ENCODE results near the gene CENPQ.
A peak's percentile ranks its signal among the peaks of the same experiment; 100 is the strongest.
"Not testable (repeated sequence)": the region's sequence is repeated elsewhere in the genome, so short reads cannot be mapped to it uniquely, and the experiment has no call there.

CENPQ gene, protein sequence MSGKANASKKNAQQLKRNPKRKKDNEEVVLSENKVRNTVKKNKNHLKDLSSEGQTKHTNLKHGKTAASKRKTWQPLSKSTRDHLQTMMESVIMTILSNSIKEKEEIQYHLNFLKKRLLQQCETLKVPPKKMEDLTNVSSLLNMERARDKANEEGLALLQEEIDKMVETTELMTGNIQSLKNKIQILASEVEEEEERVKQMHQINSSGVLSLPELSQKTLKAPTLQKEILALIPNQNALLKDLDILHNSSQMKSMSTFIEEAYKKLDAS

GRCh38 chr6:49462927-49463611, at the start of gene CENPQ, which contains the start of gene MMUT:
Gene CENPQ, plus strand, starts transcription at chr6:49463370. Its CDS starts 6,807 bp downstream, at chr6:49470177.
Gene MMUT, minus strand, starts transcription at chr6:49463253. Its CDS starts 3,787 bp downstream, at chr6:49459466.
- peak; percentile 31 to 92 (median 88) for DNase-seq

DNA sequence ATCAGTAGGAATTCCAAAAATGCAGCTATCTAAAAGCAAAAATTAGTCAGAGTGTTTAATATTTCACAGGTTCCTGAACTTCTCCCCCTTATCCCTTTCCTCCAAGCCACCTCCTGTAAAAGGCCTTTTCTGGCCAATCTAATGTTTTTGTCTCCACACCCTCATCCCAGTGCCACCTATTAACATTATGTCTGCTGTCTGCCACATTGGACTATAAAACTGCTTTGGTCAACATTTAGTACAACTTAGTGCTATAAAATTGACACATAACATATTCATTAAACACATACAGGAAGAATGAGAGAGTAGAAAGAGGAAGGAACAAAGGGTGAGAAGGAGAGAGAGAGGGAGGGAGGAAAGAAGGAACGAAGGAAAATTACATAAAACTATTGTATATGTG, 47.8 kb upstream of the CENPQ start:
- no peak for DNase-seq

DNA sequence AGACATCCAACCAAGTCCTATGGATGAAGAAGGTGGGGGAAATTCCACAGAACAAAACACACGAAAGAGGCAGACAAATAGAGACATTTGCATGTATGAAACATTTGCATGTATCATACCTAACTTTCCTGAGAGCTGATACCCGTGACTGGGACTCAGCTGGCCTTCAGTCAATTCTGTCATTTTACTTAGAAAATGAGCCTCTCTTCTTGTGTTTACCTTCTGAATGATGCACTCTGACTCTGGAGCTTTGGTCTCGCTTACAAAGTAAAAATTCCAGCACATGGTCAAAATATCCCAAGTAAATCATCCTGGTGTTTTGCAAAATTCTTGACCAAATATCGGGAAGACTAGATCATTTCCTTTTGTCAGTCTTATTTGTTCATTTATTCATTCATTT, 47.0 kb upstream of the CENPQ start:
- DNase-seq: no peak

- no peak for DNase-seq
Measured at GRCh38 chr6:49423817-49424216, 39.4 kb upstream of the CENPQ start.

DNA sequence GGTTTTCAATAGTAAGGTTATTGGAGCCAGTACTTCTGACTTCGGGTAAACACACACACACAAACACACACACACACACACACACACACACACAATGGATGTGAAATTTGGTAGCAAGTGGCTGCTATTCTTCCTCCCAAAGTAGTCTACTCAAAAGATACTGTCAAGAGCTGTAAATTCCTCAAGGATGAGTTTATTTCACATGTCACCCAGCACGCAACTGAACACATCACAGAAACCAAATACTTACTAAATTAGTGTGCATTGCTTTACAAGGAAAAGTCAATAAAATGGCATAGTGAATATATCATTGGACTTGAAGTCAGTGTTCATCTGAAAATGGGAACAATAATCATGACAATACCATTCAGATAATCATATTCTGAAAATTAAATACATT, 33.0 kb upstream of the CENPQ start:
- no peak for DNase-seq

DNA sequence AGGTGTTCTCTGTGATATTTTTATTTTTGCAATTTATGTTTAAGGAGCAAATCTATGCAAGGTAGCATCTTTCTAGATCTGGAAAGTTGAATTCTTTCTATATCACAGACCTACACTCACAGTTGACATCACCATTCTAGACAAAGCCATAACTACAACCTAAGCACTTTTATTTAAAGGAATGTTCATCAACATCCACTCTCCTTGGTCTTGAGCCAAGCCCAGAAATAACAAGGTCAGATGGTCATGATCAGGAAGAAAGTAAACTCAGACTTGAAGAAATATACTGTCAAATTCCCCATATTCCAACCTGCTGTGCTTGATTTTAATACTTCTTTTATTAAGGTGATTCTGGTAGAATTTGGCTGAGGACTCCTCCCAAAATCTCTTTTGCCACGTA, 32.3 kb upstream of the CENPQ start:
- DNase-seq: no peak

DNA sequence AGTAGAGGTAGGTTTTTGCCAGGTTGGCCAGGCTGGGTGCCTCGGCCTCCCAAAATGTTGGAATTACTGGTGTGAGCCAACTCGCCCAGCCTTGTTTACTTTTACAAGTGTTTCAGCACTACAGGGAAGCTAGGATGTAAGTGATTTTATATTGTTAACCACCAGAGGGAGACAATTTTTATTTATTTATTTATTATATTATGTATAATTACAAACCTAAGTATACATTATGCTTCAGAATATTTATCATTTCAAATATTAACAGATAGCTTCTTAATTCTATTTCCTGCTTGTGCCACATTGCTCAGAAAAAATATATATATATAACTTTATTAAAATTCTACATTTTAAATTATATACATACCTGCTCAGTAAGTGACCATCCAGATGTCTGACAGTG, 9.9 kb upstream of the CENPQ start:
- no peak for DNase-seq

- DNase-seq: no peak
Measured at GRCh38 chr6:49454787-49455709, 8.1 kb upstream of the CENPQ start.

GRCh38 chr6:49457771-49458170, 5.4 kb upstream of the CENPQ start:
- DNase-seq: no peak

GRCh38 chr6:49462071-49462470, 1.1 kb upstream of the CENPQ start:
- DNase-seq: no peak

DNA sequence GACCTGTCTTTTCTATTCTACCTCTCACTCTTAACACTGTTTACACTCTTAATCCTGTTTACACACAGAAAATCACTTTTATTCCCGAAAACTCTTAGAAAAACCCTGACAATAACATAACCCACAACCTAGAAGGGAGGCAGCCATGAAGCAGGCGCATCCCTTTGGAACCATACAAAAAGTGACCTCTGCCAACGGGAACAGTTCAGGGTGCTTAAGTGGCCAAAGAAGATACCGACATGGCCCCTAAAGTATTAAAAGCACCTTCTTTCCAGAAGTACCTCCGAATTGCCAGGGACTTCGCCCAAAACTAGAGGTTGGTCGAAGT, 607 bp upstream of the CENPQ start:
- DNase-seq: no peak

GRCh38 chr6:49463612-49463967, 420 bp downstream of the CENPQ start:
- DNase-seq: peak in 1 of 14 donors; percentile 30

DNA sequence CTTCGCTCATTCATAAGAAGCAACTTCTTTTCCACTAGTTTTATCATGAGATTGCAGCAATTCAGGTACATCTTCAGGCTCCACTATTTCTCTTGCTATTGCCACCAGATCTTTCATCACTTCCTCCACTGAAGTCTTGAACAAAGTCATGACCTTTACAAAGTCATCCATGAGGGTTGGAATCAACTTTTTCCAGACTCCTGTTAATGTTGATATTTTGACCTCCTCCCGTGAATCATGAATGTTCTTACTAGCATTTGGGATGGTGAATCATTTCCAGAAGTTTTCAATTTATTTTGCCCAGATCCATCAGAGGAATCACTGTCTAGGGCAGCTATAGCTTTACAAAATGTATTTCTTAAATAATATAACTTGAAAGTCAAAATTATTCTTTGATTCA, 1.5 kb downstream of the CENPQ start:
- DNase-seq: no peak

DNA sequence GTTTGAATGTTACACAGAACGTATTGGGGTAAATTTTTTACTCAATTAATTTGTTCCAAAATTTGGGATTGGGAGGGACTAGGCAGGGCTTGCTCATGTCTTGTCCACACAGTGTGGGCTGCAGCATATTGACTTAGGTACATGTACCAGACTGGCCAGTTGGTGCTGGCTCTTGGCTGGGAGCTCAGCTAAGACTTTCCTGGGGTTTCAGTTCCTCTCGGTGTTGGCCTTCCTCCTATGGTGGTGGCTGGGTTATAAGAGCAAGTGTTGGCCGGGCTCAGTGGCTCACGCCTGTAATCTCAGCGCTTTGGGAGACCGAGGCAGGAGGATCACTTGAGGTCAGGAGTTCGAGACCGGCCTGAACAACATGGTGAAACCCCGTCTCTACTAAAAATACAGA, 4.9 kb downstream of the CENPQ start:
- no peak for DNase-seq

DNA sequence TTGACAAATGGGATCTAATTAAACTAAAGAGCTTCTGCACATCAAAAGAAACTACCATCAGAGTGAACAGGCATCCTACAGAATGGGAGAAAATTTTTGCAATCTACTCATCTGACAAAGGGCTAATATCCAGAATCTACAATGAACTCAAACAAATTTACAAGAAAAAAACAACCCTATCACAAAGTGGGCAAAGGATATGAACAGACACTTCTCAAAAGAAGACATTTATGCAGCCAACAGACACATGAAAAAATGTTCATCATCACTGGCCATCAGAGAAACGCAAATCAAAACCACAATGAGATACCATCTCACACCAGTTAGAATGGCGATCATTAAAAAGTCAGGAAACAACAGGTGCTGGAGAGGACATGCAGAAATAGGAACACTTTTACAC, 13.4 kb downstream of the CENPQ start:
- not testable (repeated sequence) for DNase-seq

DNA sequence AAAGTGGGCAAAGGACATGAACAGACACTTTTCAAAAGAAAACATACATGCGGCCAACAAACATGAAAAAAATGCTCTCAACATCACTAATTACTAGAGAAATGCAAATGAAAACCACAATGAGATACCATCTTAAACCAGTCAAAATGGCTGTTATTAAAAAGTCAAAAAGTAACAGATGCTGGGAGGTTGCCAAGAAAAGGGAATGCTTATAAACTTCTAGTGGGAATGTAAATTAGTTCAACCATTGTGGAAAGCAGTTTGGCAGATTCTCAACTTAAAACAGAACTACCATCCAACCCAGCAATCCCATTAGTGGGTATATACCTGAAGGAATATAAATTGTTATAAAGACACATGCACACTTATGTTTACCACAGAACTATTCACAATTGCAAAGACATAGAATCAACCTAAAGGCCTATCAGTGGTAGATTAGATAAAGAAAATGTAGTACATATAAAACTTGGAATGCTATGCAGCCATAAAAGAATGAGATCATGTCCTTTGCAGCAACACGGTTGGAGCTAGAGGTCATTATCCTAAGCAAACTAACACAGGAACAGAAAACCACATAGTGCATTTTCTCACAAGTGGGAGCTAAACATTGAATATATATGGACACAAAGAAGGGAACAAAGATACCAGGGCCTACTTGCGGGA, 16.3 kb downstream of the CENPQ start:
- no peak for DNase-seq

GRCh38 chr6:49481846-49482245, 18.7 kb downstream of the CENPQ start:
- not testable (repeated sequence) for DNase-seq

DNA sequence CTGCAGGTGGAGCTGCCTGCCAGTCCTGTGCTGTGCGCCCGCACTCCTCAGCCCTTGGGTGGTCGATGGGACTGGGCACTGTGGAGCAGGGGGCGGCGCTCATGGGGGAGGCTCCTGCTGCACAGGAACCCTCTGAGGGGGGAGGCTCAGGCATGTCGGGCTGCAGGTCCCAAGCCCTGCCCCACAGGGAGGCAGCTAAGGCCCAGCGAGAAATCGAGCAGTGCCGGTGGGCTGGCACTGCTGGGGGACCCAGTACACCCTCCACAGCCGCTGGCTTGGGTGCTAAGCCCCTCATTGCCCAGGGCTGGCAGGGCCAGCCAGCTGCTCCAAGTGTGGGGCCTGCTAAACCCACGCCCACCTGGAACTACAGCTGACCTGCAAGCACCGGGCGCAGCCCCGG, 20.2 kb downstream of the CENPQ start:
- DNase-seq: not testable (repeated sequence)

DNA sequence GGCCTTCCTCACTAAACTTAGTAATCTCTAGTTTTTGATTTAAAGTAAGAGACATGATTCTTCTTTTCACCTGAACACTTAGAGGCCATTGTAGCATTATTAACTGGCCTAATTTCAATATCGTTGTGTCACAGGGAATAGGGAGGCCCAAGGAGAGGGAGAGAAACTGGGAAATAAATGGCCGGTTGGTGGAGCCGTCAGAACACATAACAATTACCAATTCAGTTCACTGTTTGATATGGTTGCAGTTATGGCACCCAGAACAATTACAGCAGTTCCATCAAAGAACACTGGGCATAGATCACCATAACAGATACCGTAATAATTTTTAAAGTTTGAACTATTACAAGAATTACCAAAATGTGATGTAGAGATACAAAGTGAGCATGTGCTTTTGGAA, 27.5 kb downstream of the CENPQ start:
- no peak for DNase-seq

- no peak for DNase-seq
Measured at GRCh38 chr6:49497304-49497703, 34.1 kb downstream of the CENPQ start.

DNA sequence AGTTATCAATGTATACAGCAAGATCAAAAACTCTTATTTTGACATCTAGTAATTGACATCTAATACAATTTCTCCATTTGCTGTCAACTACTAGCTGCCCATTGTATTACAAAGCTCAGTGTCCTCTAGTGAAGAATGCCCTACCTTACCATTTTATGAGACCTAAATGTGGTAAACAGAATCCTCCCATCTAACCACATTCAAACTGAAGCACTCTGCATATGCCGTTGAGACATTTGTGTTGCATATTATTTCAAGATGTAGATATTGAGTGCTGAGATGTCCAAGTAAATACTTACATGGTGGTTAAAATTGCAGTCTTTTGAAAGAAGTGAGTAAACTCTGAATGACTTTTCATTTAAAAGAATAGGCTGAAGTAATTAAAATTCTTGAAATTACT, 36.0 kb downstream of the CENPQ start:
- DNase-seq: no peak

GRCh38 chr6:49499623-49500022, 36.5 kb downstream of the CENPQ start, which contains the start of gene GLYATL3:
Gene GLYATL3, plus strand, starts transcription at chr6:49499923. Its CDS starts 12,068 bp downstream, at chr6:49511991.
- no peak for DNase-seq

GRCh38 chr6:49504666-49505065, 41.5 kb downstream of the CENPQ start:
- no peak for DNase-seq

All from C1 segment of cervical spinal cord (tissue), 14 donors.